ENCODE data around the gene APOL2. TPM values are rescaled to one million over a fixed set of nuclear protein-coding genes. Genes with fewer than 3 reads are reported as not detected.
A peak's percentile ranks its signal among the peaks of the same experiment; 100 is the strongest.
"Not testable (repeated sequence)": the region's sequence is repeated elsewhere in the genome, so short reads cannot be mapped to it uniquely, and the experiment has no call there.

APOL2 gene
- polyA plus RNA-seq, 6 donors from 2014 or later: 5.9 to 11.8 (median 8.0) TPM

DNA sequence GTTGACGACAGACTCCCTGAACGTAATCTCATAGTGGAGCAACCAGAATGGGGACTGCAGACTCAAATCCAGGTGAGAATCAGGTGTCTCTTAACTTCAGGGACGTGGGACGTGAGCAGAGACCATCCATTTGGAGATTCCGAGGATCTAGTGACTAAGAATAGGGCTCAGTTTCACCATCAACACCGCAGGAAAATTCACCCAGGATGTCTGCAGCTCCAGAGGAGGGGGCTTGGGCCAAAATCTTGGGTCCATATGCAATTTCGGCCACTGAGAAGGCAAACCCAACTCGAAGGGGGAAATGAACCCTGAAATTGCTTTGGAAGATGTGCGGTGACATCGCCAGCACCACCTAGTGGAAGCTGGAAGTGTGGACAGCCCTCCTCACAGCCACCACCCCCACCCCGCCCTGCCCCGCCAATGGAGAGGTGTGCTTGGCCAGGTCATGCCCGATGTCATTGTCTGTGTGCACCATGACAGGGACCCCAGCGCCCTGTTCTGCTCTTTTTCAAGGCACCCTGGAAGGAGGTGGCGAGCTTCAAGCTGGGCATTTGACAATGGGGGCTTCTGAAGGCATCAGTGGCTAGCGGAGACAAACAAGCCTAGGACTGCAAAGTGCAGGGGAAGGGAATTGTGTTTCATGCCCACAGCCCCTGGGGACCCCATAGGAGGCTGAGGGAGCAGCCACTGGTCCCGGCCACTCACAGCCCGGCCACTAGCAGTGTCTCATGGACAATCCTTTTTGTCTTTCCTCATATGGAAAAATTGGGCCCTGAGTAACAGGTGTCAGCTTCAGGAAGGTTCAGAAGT, 38.4 kb upstream of the APOL2 start:
- Mint-ChIP-seq H3K9me3 (peaks cover 0 to 2% (median 0%) of the 10 kb centered on the region in 7 donors), H3K36me3 (peaks cover 7 to 11% of the 10 kb centered on the region in 2 donors), H3K27ac (peak overlapping the region in 5 of 6 donors; percentile 34 to 87 (median 59)), H3K4me1 (peaks cover 8 to 24% (median 17%) of the 10 kb centered on the region in 3 donors), H3K27me3 (no peaks in the 10 kb centered on the region), H3K4me3 (peak overlapping the region in 3 of 8 donors; percentile 5 to 47 (median 20))
- ATAC-seq (ENCODE audit: low read depth in 2 of 2) (peak; percentile 88), DNase-seq (peak; percentile 57)

DNA sequence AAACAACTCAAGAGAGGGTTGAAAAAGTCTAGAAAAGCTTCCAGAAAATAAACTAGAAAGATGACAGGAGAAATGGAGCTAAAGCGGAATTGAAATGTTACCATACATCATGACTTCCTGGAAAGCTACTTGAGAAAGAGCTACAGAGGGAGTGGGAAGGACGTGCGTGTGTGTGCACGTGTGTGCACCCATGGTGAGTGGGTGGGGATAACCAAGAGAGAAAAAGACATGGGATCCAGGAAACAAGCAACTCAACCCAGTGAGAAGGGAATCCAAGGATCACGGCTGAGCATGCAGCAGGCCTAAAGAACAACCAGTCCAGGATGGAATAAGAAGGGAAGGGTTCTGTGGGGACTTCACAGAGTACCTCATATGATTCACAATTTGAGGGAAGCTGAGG, 35.2 kb upstream of the APOL2 start:
- Mint-ChIP-seq H3K4me3 (no peak overlapping the region), H3K36me3 (no peaks in the 10 kb centered on the region), H3K27ac (peak overlapping the region in 3 of 6 donors; percentile 21 to 42 (median 22)), H3K27me3 (no peaks in the 10 kb centered on the region), H3K4me1 (peaks cover 8 to 21% (median 17%) of the 10 kb centered on the region in 3 donors), H3K9me3 (peaks cover 0 to 2% (median 0%) of the 10 kb centered on the region in 7 donors)
- DNase-seq (no peak), ATAC-seq (ENCODE audit: low read depth in 2 of 2) (no peak)

DNA sequence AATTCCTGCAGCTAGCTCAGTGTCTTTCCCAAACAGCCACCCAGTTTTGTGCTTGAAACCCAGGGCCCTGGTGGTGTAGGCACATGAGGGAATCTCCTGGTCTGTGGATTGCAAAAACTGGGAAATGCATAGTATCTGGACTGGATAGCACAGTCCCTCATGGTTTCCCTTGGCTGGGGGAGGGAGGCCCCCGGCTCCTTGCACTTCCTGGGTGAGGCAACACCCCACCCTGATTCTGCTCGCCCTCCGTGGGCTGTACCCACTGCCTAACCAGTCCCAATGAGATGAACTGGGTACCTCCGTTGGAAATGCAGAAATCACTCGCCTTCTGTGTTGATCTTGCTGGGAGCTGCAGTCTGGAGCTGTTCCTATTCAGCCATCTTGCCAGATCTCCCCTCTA, 32.6 kb upstream of the APOL2 start:
- H3K4me3 Mint-ChIP-seq; H3K9me3 Mint-ChIP-seq; ATAC-seq (ENCODE audit: low read depth in 2 of 2); H3K36me3 Mint-ChIP-seq; H3K27ac Mint-ChIP-seq; DNase-seq; H3K4me1 Mint-ChIP-seq; H3K27me3 Mint-ChIP-seq: not testable (repeated sequence)

DNA sequence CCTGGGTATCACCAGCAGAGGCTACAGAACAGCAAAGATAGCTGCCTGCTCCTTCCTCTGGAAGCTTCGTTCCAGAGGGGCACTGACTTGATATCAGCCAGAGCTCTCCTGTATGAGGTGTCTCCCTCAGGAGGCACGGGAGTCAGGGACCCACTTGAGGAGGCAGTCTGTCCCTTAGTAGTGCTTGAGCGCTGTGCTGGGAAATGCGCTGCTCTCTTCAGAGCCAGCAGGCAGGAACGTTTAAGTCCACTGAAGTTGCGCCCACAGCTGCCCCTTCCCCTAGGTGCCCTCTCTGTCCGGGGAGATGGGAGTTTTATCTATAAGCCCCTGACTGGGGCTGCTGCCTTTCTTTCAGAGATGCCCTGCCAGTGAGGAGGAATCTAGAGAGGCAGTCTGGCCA, 31.9 kb upstream of the APOL2 start:
- H3K4me3 Mint-ChIP-seq; H3K9me3 Mint-ChIP-seq; H3K4me1 Mint-ChIP-seq; H3K36me3 Mint-ChIP-seq; DNase-seq; H3K27me3 Mint-ChIP-seq; ATAC-seq (ENCODE audit: low read depth in 2 of 2): not testable (repeated sequence)
- peak overlapping the region in 1 of 6 donors; percentile 20 for H3K27ac Mint-ChIP-seq

DNA sequence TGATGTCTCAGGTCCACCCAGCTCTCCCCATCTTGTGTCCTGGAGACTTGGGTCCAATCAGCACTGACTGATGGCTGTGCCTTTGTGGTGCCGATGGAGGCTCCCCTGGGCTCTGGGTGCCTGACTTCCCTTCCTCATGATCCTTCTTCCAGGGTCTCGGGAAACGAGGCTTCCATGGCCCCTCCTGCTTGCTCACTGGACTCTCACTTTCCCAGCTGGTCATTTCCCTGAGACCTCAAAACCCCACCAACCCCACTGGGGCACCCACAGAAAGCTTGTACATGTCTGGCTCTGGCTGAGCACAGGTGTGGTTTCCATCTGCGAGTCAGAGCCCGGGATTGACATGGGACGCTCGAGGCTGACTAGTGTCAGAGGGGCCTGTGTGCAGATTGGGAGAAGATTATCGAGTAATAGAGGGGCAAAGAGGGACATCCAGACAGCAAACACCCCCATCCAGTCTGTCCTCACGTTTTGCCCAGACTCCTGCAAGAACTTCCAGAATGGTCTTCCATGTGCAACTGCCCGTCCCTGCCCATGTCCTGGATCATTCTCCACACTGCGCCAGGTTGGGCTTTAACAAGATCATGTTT, 28.7 kb upstream of the APOL2 start:
- Mint-ChIP-seq H3K4me1 (no peaks in the 10 kb centered on the region), H3K9me3 (no peaks in the 10 kb centered on the region), H3K4me3 (no peak overlapping the region), H3K27me3 (no peaks in the 10 kb centered on the region), H3K36me3 (peaks cover 19 to 23% of the 10 kb centered on the region in 2 donors), H3K27ac (peak overlapping the region in 3 of 6 donors; percentile 17 to 62 (median 26))
- ATAC-seq (ENCODE audit: low read depth in 2 of 2): no peak
- DNase-seq: no peak

DNA sequence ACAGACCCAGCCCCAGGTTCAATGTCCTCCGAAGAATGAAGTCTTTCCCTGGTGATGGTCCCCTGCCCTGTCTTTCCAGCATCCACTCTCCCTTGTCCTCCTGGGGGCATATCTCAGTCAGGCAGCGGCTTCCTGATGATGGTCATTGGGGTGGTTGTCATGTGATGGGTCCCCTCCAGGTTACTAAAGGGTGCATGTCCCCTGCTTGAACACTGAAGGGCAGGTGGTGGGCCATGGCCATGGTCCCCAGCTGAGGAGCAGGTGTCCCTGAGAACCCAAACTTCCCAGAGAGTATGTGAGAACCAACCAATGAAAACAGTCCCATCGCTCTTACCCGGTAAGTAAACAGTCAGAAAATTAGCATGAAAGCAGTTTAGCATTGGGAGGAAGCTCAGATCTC, 27.7 kb upstream of the APOL2 start:
- Mint-ChIP-seq H3K4me3 (no peak overlapping the region), H3K36me3 (peaks cover 19 to 32% of the 10 kb centered on the region in 2 donors), H3K27me3 (no peaks in the 10 kb centered on the region), H3K27ac (no peak overlapping the region), H3K4me1 (no peaks in the 10 kb centered on the region), H3K9me3 (no peaks in the 10 kb centered on the region)
- ATAC-seq (ENCODE audit: low read depth in 2 of 2) (no peak), DNase-seq (no peak)

DNA sequence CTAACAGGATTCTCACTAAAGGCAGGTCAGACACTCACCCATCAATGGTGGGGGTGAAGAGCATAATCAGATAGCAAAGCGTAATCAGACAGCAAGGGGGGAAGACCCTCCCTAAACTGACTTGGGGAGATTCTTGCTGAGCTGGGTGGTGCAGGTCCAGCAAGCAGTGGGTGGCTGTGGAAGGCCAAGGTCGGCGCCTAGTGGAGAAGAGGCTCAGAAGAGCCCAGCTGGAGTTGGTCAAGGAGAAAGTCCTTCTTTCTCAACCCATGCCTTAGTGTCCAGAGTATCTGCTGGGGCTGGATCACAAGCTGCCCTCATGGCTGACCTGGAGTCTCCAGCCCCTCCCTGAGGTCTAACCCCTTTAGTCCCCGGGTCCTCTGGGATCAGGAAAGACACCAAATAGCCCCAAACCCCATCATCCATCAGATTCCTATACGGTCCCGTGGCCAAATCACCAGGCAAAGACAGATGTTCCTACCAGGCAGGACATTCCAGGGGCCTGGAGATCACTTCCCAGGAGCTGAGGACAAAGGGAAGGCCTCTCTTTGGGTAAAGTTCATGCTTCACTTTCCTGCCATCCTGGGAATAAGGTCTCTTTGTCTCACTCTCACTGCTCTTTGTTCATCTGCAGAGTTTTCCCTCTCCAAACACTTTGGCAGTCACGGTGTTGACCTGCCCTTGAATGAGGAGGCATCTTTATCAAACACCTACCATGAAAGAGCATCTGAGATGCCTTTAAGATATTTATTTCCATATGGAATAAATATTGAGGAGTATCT, 24.7 kb upstream of the APOL2 start:
- DNase-seq; H3K27me3 Mint-ChIP-seq; H3K4me3 Mint-ChIP-seq; ATAC-seq (ENCODE audit: low read depth in 2 of 2); H3K4me1 Mint-ChIP-seq; H3K9me3 Mint-ChIP-seq: not testable (repeated sequence)
- H3K27ac Mint-ChIP-seq: peak overlapping the region in 2 of 6 donors; percentile 29 to 44
- H3K36me3 Mint-ChIP-seq: peaks cover 19 to 32% of the 10 kb centered on the region in 2 donors

DNA sequence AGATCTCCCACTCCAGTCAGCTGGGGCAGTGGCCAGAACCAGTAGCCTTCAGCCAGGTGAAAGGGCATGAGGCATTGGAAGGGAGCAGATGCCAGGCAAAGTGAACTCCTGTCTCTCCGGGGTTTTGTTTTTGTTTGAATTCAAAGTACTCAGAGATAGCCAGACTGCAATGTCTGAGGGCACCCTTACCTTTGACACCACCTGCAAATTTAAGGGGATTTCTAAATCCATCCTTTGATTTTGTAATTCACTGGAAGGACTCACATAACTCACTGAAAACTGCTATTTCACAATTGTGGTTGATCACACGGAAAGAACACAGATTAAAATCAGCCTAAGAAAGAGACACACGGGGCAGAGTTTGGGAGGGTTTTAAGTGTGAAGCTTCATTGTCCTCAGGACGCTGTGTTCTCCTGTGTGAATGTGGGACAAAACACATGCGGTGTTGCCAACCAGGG, 23.9 kb upstream of the APOL2 start:
- not testable (repeated sequence) for ATAC-seq (ENCODE audit: low read depth in 2 of 2); H3K9me3 Mint-ChIP-seq; H3K27me3 Mint-ChIP-seq; H3K4me3 Mint-ChIP-seq; DNase-seq
- peaks cover 23 to 32% of the 10 kb centered on the region in 2 donors for H3K36me3 Mint-ChIP-seq
- peak overlapping the region in 1 of 6 donors; percentile 37 for H3K27ac Mint-ChIP-seq
- peaks cover 8 to 11% (median 9%) of the 10 kb centered on the region in 3 donors for H3K4me1 Mint-ChIP-seq

DNA sequence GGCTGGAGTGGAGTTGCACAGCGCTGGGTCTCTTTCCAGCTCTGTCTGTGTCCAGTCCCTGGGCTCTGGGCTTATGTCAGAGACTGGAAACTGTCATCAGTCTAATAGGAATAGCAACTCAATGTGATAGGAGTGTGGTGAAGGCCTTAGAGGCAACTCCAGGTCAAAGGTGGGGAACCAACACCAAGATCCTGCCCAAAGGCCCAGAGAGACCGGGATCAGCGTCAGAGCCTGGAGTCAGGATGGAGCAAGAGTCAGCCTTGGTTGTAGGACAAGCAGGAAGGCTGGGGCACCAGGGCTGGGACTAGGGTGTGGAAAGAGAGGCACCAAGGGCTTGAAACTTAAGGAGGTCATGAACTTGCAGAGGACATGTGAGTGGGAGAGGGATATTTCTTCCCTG, 23.0 kb upstream of the APOL2 start:
- not testable (repeated sequence) for H3K4me3 Mint-ChIP-seq; H3K27me3 Mint-ChIP-seq; DNase-seq; H3K9me3 Mint-ChIP-seq; ATAC-seq (ENCODE audit: low read depth in 2 of 2)
- peaks cover 10 to 14% (median 12%) of the 10 kb centered on the region in 3 donors for H3K4me1 Mint-ChIP-seq
- peak overlapping the region in 1 of 6 donors; percentile 59 for H3K27ac Mint-ChIP-seq
- peaks cover 27 to 32% of the 10 kb centered on the region in 2 donors for H3K36me3 Mint-ChIP-seq

DNA sequence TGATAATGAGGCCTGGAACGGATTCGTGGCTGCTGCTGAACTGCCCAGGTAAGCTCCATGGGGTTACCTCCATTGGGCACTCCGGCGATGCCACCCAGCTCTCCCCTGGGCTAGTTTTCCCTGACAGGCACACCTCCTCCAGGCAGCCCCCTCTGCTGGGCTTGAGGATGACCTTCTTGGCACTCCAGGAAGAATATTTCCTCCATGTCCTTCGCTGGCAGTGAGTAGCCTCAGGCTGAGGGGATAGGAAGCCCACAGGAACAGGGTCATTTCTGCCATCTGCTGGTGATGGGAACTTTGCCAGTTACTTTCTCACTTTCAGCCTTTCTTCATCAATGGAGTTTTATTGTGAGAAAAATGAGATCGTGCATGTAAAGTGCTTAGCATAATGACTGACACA, 22.3 kb upstream of the APOL2 start:
- not testable (repeated sequence) for H3K9me3 Mint-ChIP-seq; H3K27ac Mint-ChIP-seq; DNase-seq; H3K4me3 Mint-ChIP-seq; H3K27me3 Mint-ChIP-seq; ATAC-seq (ENCODE audit: low read depth in 2 of 2)
- Mint-ChIP-seq H3K36me3 (peaks cover 23 to 32% of the 10 kb centered on the region in 2 donors), H3K4me1 (peaks cover 10 to 14% (median 12%) of the 10 kb centered on the region in 3 donors)

DNA sequence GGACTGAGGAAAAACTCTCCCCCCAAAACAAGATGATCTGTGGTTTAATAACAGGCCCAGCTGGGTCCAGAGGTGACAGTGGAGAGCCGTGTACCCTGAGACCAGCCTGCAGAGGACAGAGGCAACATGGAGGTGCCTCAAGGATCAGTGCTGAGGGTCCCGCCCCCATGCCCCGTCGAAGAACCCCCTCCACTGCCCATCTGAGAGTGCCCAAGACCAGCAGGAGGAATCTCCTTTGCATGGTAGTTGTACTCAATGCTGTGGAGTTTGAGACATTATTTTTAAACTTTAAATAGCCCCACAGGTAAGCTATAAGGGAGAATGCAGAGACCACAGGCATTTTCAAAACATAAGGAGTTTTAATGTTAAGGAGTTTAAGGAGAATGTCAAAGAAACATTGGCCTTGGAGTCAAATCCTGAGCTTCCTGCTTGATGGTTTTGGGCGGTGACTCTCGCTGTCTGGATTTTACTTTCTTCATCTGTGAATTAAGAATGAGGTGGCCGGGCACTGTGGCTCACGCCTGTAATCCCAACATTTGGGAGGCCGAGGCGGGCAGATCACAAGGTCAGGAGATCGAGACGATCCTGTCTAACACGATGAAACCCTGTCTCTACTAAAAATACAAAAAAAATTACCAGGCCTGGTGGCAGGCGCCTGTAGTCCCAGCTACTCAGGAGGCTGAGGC, 20.4 kb upstream of the APOL2 start:
- peaks cover 10 to 20% (median 12%) of the 10 kb centered on the region in 3 donors for H3K4me1 Mint-ChIP-seq
- ATAC-seq (ENCODE audit: low read depth in 2 of 2) (no peak), DNase-seq (no peak)
- no peaks in the 10 kb centered on the region for H3K27me3 Mint-ChIP-seq
- no peak overlapping the region for H3K4me3 Mint-ChIP-seq
- peak overlapping the region in 1 of 6 donors; percentile 82 for H3K27ac Mint-ChIP-seq
- H3K36me3 Mint-ChIP-seq: peaks cover 14 to 17% of the 10 kb centered on the region in 2 donors
- H3K9me3 Mint-ChIP-seq: no peaks in the 10 kb centered on the region

DNA sequence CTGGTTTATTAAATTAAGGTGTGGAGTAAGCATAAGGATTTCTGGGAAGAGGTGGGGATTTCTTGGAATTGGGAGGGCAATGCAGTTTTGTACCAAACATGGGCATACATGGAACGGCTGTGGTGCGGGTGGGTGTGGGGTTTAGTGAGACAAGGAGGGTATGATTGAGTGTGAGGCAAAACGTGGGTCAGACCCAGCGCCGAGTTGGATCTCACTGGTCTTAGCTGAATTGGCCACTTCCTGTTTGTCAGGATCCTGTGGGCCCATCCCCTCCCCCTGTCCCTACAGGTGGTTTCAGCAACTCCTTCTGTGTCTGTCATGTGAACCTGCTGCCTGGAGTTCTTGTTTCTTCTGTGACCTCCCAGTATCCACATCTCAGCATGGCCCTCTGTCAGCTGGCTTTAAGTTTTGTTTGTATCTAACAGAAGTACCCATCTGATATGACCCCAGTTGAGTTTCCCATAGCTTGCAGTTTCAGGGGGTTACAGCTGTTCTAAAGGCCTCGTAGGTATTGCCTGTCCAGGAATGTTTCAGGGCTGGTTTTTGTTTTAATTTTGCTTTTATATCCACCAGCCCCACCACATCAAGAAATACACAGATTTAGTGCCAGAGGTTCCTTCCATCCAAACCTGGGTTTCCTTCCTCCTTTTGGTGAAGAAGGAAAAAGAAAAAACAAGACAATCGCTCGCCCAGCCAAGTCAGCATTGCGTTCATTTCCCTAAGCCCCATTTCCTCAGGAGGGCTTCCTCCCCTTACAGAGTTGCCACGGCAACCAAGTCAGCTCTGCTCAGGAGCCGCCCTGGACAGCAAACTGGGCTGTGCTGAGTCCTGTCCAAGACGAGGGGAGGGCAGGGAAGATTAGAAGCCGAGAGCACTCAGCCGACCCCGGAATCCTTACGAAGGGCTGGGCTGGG, 19.6 kb upstream of the APOL2 start:
- H3K4me1 Mint-ChIP-seq: peaks cover 12 to 27% (median 14%) of the 10 kb centered on the region in 3 donors
- H3K9me3 Mint-ChIP-seq: no peaks in the 10 kb centered on the region
- H3K27me3 Mint-ChIP-seq: no peaks in the 10 kb centered on the region
- H3K27ac Mint-ChIP-seq: peak overlapping the region in 2 of 6 donors; percentile 26 to 82
- ATAC-seq (ENCODE audit: low read depth in 2 of 2): no peak
- peaks cover 14 to 17% of the 10 kb centered on the region in 2 donors for H3K36me3 Mint-ChIP-seq
- H3K4me3 Mint-ChIP-seq: peak overlapping the region in 1 of 8 donors; percentile 75
- DNase-seq: no peak
